Activated CD8-positive, alpha-beta memory T cell treated with anti-CD3 and anti-CD28 coated beads for 1 hour (primary cell): ENCODE measurements around the gene ADRM1.

Experiments
- DNase-seq, 2 donors: peaks; one replicate each; pipeline ENCODE4 v3.0.0-alpha.2; 2020; ENCODE audit warnings: low read depth in 1 of 2; ENCODE audit errors: extremely low read depth in 1 of 2

ADRM1 gene

DNA sequence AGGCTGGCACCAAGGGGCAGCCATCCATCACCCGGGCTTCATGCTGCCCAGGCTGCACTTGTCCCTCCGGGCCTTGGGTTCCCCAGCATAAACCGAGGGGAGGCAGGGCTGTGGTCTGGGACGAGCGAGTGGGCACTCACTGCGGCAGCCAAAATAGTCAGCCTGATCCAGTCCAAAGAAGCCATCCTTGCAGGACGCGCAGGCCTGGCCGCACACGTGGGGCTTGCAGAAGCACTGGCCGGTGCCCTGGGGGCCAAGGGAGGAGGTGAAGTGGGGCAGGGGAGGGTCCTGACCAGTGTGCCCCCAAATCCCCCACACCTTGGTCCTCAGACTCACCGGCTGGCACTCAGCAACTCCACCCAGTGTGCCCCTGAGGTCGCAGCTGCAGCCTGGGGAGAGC lies 32.1 kb downstream of the ADRM1 start:
- DNase-seq: no peak

DNA sequence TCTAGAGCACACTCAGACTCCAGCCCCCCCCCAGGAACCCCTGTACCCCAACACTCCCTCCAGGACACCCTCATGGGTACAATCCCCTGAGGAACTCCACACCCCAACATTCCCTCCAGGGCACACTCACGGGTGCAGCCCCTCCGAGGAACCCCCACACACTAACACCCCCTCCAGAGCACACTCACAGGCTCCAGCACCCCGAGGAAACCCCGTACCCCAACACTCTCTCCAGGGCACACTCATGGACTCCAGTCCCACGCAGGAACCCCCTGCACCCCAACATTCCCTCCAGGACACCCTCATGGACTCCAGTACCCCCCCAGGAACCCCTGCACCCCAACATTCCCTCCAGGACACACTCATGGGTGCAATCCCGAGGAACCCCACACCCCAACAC lies 32.7 kb downstream of the ADRM1 start:
- no peak for DNase-seq

DNA sequence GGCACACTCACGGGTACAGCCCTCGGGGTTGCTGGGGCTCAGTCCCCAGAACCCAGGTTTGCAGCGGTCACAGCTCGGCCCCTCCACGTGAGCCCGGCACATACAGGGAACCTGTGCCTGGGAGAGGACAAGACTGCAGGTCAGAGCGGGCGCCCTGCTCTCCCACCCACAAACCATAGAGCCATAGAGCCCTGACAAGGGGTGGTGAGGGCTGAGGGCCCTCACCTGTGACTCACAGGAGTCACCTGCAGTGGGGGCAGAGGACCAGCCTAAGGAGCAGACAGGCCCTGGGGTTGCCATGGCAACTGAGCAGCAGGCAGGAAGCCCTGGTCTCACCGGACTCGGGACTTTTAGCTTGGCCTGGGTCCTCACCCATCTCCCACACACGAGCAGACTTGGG lies 33.5 kb downstream of the ADRM1 start:
- DNase-seq: no peak

DNA sequence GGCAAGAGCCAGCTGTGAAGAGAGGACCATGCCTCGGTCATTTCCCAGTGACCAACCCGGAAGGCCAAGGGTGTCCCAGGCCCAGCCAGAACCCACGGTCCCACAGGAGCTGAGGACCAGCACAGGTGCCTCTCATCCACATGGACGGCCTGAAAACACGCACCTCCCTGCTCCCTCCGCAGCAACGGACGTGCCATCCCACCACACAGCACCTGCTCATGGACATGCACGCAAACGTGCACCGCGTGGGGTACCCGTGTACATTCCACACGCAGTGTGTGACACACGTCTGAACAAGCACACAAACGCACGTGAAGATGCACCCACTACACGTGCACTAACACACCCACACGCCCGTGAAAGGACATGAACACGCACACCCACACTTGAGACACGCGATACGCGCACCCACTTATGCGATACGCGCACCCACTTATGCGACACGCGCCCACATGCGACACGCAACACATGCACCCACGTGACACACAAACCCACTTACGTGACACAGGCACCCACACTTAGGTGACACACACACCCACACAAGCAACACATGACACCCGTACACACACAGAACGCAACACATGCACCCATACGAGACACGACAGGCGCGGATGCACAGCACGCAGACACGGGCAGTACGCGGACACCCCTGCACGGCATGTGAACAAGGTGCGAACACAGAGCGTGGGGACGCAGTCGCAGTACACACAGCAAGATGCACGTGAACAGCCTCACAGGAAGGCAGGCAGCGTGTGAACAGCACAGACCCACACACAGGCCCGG lies 34.2 kb downstream of the ADRM1 start:
- DNase-seq: no peak

DNA sequence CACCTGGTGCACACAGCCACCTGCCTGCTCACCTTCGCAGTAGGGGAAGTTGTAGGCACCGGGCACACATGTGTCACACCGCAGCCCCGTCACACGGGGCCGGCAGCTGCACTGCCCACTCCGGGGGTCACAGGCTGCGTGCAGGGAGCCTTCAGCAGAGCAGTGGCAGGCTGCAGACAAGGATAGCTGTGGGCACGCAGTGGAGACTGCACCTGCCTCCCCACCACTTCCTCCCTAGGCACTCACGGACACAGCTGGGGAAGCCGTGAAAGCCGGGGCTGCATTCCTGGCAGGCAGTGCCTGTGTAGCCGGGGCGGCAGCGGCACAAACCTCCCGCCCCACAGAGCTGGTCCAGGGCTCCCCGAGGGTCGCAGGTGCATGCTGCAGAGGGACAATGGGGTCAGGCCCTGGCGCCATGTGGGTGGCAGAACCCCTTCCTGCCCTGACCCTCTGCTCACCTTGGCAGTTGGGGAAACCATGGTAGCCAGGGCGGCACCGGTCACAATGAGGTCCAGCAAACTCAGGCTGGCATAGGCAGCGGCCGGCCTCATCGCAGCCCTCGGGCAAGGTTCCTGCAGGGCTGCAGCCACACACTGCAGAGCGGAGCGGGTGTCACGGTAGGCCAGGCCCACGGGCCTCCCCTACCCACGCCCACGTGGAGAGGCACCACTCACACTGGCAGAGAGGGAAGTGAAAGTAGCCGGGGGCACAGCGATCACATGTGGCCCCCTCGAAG lies 34.9 kb downstream of the ADRM1 start:
- DNase-seq: no peak

DNA sequence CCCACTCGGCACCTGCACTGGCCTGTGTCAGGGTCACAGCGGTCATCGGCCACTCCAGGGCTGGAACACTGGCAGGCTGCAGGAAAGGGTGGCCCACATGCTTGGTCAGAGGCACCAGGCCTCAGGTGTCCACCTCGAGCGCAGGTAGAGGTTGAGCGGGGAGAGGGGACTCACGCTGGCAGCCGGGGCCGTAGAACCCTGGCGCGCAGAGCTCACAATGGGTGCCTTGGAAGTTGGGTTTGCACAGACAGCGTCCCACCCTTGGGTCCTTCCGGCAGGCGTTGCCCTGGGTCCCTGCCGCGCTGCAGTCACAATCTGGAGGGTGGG lies 35.5 kb downstream of the ADRM1 start:
- no peak for DNase-seq

DNA sequence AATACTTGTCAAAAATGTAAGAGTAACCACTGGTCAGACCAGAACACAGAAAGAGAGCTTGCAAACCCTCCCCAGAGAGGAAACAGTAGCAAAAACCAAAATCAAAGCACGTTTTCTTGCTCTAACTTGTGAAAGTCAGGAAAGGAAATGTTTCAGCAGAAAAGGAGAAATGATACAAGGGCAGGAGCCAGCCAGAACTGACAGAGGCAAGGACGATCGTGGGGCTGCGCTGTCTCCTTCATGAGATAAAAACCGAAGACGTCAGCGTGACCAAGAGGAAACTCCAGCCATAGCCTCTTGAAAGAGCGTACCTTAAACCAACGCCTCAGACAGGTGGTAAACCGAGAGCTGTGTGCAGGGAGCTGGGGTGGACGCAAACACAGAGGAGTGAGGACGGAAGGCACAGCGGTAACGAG lies 36.9 kb downstream of the ADRM1 start:
- DNase-seq: no peak

DNA sequence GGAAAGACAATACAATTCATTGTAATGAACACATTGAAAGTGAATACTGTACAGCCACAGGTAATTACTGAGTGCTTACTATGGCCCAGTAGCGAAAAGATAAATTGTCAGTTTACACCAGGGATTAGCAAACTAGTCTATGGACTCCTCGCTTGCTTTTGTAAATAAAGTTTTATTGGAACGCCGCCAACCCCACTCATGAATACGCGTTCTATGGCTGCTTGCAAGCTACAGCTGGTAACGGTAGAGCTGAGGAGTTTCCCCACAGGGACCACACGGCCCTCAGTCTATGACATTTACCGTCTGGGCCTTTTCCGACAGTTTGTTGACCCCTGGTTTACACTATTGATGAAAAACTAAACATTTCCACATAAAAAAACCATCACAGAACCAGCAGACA lies 40.1 kb downstream of the ADRM1 start:
- DNase-seq: no peak

DNA sequence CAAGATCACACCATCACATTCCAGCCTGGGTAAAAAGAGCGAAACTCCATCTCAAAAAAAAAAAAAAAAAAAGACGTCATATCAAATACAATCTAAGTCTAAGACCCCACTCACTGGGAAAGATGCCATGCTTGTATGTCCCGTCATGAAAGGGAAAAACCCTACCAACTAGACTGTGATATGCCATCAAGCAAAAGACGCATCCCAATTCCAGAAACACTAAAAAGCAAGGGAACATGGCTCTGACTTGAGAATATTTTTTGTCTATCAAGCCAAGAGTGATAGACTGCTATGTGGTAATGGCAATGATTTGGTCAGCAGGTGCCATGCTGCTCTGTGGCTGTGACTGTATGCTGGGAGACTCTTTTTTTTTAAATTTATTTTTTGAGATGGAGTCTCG lies 41.3 kb downstream of the ADRM1 start:
- DNase-seq: no peak

DNA sequence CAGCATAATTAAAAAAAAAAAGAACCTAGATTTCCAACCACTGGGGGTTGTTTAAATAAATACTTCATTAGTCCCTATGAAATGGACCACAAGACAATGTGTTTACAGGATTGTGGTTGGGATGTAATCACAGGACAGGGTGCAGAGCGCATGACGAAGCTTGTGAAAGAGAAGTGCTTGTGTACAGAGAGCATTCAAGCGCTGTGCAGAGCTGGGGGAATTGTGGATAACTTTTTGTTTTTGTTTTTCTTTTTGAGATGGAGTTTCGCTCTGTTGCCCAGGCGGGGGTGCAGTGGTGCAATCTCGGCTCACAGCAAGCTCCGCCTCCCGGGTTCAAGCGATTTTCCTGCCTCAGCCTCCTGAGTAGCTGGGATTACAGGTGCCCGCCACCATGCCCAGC lies 42.0 kb downstream of the ADRM1 start:
- no peak for DNase-seq

DNA sequence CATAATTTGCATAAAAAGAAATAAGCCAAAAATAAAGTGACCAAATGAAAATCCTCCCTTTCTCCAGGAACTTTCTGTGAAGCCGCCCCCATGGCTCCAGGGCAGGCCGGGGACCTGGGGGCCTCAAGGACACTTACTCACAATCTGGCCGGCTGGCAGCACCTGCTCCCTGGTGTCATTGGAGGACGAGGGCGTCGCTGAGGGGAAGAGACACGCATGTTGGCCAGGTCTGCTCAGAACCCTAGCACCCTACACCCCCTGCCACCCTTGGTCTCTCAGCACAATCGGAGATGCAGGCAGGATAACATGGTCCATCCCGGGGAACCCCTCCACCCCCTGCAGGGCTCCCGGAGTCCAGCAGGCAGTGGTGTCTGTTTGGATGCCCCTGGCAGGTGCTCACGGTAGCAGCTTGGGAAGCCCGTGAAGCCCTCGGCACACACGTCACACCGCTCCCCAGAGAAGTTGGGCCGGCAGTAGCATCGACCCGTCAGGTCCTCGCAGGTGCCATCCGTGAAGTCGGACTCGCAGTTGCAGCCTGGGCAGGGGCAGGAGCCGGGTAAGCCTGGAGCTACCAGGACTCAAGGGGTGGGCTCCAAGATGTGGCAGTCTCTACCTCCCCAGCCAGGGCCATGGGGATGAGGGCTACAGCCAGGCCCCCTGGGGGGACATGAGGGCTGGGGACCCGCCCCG lies 43.0 kb downstream of the ADRM1 start:
- DNase-seq: no peak

DNA sequence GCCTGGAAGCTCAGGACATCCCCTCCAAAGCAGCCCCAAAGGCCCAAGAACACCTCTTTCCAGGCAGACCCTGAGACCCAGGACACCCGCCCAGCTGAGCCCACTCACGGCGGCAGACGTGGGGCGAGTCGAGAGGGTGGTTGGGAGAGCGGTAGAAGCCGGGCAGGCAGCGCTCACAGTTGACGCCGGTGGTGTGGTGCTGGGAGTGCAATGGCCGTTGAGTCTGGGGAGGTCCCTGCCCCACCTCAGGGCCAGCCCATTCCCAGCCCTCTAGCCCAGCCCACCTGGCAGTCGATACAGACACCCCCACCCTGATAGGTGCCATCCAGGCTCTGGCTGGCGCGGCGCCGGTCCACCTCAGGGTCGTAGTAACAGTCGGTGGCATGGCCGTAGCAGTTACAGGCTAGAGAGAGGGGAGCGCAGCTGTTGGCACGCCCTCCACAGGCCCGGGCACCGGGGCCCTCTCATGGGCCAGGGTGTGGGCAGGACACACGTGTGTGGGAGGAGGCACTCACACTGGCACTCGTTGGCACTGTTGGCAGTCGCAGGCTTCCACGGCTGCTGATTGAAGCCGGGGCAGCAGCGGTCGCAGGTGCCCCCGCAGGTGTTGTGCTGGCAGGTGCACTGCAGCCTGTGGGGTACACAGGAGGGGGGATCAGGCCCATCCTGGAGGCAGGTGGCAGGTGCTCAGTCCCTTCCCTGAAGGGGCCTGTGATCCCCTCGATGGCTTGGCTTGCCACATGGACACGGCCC lies 43.8 kb downstream of the ADRM1 start:
- DNase-seq: no peak

DNA sequence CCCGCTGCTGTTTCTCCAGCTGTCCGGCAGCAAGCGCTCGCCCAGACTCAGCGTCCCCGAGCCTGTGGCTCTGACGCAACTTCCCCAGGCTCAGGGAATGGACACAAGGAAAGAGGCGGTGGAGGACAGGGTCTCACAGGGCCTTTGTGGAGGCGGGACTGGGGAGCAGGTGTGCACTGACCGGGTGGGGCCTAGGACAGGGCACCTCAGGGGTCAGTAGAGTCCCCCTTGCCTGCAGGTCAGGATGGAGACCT lies 44.3 kb downstream of the ADRM1 start:
- no peak for DNase-seq

DNA sequence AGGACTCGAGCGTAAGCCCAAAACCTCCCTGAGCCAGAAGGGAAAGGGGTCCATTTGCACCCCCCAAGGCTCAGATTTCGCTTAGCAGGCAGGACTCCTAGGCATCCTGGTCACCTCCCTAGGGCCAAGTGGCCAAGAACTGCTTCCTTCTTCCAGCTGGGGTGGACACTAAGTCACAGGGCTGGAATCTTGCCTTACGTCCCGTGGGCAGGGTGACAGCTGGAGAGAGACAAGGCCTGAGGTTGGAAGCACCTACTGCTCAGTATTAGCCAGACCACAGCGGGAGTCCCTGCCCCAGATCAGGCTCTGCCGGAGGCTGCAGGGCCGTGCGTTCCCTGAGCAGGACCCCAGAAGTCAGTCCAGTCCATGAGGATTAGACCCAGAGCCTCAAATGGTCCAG lies 44.6 kb downstream of the ADRM1 start:
- no peak for DNase-seq

DNA sequence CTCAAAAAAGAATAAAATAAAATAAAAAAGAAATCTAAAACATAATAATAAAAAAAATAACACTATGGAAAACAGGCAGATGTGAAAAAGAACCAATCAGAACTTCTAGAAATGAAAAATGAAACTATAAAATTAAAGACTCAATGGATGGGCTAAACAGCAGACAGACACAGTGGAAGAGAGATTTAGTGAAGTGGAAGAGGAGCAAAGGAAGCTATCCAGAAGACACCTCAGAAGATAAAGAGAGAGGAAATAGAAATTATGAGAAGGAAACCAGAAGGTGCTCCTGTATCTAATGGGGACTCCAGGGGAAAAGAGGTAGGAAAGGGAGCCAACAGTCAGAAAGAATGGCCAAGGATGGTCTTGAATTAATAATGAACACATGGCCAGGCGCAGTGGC lies 45.8 kb downstream of the ADRM1 start:
- no peak for DNase-seq

DNA sequence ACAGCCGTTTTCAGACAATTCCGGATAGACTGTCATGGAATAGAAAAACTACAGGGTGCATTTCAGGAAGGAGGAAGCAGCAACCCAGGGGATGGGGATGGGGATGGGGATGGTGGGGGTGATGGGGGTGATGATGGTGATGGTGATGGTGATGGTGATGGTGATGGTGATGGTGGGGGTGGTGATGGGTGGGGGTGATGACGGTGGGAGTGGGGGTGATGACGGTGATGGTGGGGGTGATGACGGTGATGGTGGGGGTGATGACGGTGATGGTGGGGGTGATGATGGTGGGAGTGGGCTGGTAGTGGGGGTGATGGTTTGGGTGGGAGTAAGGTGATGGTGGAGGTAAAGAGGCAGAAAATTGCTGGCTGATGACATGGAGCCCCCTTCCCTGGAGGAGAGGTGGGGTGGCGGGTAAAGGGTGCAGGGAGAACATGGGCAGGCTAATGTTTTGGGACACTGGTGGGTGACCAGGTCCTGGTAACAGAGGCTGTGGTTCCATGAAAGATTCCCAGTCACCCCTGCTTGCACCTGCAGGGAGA lies 46.8 kb downstream of the ADRM1 start:
- DNase-seq: no peak

DNA sequence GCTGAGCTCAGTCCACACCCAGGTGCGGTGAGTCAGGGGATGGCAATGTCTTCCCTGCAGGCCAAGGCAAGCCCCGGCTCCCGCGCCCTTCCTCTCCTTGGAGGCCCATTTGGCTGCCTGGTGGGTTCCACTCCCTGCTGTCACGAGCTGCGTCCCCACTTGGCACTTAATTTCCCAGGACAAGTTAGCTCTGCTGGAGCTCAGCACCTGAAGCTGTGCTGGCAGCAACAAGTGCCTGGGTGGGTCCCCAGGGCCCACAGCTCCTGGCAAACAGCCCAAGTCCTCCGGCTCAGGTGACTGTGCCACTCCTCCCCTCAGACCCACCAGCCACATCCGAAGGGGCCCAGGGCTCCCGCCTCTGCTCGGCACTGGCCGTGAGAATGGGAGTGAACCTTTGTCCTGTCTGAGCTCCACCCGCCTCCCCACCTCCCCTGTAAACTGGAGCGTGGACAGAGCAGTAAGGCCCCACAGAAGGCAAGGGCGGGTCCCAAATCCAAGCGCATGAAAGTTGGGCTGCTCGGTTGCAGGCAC lies 47.4 kb downstream of the ADRM1 start:
- DNase-seq: no peak

DNA sequence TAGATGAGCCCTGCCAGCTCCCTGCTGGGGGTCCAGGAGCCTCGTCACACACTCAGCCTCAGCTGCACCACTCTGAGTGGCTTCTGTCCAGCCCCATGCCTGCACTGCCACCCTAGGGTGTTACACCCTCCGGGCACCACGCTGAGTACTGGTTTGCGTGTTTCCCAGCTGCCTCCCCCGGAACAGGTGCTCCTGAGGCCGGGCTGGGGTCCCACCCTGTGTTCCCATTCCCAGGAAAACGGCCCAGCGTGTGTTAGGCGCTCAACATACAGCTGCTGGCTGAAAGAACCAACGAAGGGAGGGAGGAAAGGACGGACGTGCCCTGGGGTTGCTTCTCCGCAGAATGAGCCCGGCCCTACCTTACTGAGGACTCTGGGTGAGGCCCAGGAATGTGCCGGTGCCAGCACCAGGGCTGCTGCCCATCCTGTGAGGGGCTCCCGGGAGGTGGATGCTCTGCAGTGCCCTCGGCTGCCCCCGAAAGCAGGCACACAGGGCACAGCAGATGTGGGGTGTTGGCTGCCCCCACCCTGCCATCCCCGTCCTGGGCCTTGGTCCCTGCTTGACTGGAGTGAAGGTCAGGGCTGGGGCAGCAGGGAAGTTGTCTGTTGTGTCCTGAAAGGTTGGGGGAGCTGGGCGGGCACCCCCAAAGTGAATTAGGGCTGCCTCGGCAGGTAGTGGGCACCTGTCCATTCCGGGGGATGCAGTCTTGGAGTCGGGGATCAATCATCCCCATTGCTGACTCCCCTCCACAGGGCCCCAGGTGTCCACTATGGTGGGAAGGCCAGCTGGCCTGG lies 48.0 kb downstream of the ADRM1 start:
- no peak for DNase-seq

DNA sequence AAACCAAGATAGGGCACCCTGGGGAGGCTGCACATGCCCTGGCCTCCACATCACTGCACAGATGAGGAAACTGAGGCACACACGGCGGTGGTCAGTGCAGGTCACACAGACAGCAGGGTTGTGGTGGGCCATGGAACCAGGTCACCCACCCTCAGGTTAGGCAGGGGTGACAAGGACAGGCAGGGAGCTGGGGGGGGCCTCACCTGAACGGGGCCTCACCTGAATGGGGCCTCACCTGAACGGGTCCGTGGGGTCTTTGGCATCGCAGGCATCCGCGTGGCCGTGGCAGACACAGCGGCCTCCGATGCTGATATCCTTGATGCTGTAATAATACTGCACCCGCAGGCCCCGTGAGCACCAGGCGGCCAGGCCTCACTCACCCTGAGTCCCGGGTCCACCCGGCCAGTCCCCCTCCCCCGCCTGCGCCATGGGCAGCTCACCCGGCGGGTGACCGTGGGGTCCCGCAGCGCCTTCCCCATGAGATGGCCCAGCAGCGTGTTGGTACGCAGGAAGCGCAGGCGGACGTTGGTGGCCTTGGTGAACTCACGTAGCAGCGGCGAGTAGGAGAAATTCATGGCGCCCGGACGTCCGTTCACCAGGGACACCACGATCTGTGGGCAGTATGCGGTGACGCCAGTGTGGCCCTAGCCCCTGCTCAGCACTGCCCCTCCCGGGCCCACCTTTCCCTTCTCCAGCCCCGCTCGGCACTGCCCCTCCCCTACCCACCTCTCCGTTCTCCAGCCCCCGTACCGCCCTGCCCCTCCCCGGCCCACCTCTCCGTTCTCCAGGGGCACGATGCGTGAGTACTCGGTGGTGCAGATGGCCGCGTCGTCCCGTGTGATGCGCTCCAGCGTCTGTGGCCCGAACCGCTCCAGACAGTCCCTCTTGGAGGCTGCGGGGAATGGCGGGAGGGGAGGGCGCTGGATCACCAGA lies 48.9 kb downstream of the ADRM1 start:
- no peak for DNase-seq
